Activated naive CD4-positive, alpha-beta T cell treated with anti-CD3 and anti-CD28 coated beads, Interleukin-2, amount 50 U/mL, for 24 hours (primary cell): ENCODE data around the gene SETBP1.

ENCODE experiments used
- H3K27ac Mint-ChIP-seq: one replicate; pipeline ENCODE4 v1.8.0; 2021; ENCODE audit warnings: mild to moderate bottlenecking, mixed read lengths
- H3K27me3 Mint-ChIP-seq: one replicate; pipeline ENCODE4 v1.8.0; 2021; ENCODE audit warnings: mixed read lengths
- H3K36me3 Mint-ChIP-seq: one replicate; pipeline ENCODE4 v1.8.0; 2021; ENCODE audit warnings: mixed read lengths
- H3K4me1 Mint-ChIP-seq: one replicate; pipeline ENCODE4 v1.8.0; 2021; ENCODE audit warnings: mixed read lengths
- H3K4me3 Mint-ChIP-seq: one replicate; pipeline ENCODE4 v1.8.0; 2021; ENCODE audit warnings: mild to moderate bottlenecking, mixed read lengths
- H3K9me3 Mint-ChIP-seq: one replicate; pipeline ENCODE4 v1.8.0; 2021; ENCODE audit warnings: mixed read lengths

SETBP1 gene

GRCh38 chr18:45081566-45082181, 401.0 kb downstream of the SETBP1 start:
- no peaks in the 10 kb centered on the region for H3K4me1 Mint-ChIP-seq
- no peaks in the 10 kb centered on the region for H3K9me3 Mint-ChIP-seq
- no peak overlapping the region for H3K27ac Mint-ChIP-seq
- H3K36me3 Mint-ChIP-seq: no peaks in the 10 kb centered on the region
- H3K27me3 Mint-ChIP-seq: no peaks in the 10 kb centered on the region
- H3K4me3 Mint-ChIP-seq: no peak overlapping the region

DNA sequence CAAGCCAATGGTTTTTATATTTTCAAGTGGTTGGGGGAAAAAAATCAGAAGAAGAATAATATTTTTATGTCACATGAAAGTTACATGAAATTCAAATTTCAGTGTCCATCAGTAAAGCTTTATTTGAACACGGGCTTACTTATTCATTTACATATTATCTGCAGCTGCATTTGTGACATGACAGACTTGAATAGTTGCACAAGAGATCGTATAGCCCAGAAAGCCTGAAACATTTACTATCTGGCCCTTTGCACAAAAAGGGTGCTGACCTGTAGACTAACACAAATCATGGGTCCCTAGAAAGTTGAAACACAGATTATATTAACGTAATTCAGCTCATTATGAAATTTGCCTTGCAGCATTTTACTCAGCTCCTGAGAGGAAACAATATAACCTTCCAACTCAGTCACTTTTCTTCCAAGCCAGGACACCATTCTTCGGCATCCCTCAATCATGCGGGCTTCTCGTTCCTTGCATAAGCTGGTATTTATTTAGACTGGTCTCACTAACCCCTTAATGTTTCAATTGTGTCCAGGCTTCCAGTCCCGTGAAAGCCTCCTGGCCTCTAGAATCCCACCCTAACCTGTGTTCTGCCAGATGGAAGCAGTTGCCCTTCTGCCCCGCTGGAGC, 402.7 kb downstream of the SETBP1 start:
- Mint-ChIP-seq H3K9me3 (no peaks in the 10 kb centered on the region), H3K4me3 (no peak overlapping the region), H3K36me3 (no peaks in the 10 kb centered on the region), H3K27me3 (no peaks in the 10 kb centered on the region), H3K27ac (no peak overlapping the region), H3K4me1 (no peaks in the 10 kb centered on the region)

- Mint-ChIP-seq H3K27ac (no peak overlapping the region), H3K4me1 (no peaks in the 10 kb centered on the region), H3K27me3 (no peaks in the 10 kb centered on the region), H3K4me3 (no peak overlapping the region), H3K9me3 (no peaks in the 10 kb centered on the region), H3K36me3 (no peaks in the 10 kb centered on the region)
These were observed 403.5 kb downstream of the SETBP1 start for GRCh38 chr18:45084206-45084605.

GRCh38 chr18:45085916-45086624, 405.4 kb downstream of the SETBP1 start:
- Mint-ChIP-seq H3K36me3 (no peaks in the 10 kb centered on the region), H3K27me3 (no peaks in the 10 kb centered on the region), H3K27ac (no peak overlapping the region), H3K4me3 (no peak overlapping the region), H3K9me3 (no peaks in the 10 kb centered on the region), H3K4me1 (no peaks in the 10 kb centered on the region)

GRCh38 chr18:45086777-45087176, 406.1 kb downstream of the SETBP1 start:
- H3K27ac Mint-ChIP-seq: no peak overlapping the region
- H3K27me3 Mint-ChIP-seq: no peaks in the 10 kb centered on the region
- no peaks in the 10 kb centered on the region for H3K4me1 Mint-ChIP-seq
- H3K4me3 Mint-ChIP-seq: no peak overlapping the region
- no peaks in the 10 kb centered on the region for H3K9me3 Mint-ChIP-seq
- no peaks in the 10 kb centered on the region for H3K36me3 Mint-ChIP-seq

GRCh38 chr18:45090526-45091140, 409.9 kb downstream of the SETBP1 start:
- Mint-ChIP-seq H3K4me3 (no peak overlapping the region), H3K9me3 (peaks cover 8% of the 10 kb centered on the region), H3K4me1 (no peaks in the 10 kb centered on the region), H3K27ac (no peak overlapping the region), H3K27me3 (no peaks in the 10 kb centered on the region), H3K36me3 (no peaks in the 10 kb centered on the region)

DNA sequence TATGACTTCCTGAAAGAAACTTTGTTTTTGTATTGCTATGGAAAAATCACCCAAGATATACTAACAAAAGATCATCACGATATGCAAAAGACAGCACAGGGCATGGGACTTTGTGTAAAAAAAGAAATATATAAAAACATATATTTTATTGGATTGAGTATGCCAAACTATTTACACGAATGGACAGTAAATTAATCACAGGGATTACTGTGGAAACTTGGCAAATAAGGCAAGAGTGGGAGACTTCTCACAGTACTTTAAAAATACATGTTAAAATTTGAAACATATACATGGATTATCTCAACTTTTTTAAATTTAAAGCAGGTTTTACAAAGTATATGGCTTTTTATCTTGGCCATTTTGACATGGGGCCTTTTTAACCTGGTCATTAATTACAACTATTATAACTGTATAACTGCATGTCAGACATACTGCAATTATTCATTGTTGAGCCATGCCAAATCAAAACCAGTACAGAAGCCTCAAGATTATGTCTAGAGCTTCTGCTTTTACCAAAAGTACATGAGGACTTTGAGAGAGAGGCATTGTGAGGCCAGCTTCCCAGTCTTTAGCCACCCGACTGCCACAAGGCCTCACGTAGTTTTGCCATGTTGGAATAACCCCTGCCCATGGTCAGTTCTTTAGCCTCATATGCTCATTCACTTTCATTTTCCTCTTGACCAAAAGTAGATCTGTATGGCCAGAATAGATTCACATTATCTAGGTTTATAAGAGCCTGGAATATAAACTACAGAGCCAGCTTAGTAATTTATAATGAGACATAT, 419.8 kb downstream of the SETBP1 start:
- Mint-ChIP-seq H3K9me3 (peaks cover 1% of the 10 kb centered on the region), H3K4me1 (no peaks in the 10 kb centered on the region), H3K4me3 (no peak overlapping the region), H3K36me3 (no peaks in the 10 kb centered on the region), H3K27ac (no peak overlapping the region), H3K27me3 (peaks cover 1% of the 10 kb centered on the region)

DNA sequence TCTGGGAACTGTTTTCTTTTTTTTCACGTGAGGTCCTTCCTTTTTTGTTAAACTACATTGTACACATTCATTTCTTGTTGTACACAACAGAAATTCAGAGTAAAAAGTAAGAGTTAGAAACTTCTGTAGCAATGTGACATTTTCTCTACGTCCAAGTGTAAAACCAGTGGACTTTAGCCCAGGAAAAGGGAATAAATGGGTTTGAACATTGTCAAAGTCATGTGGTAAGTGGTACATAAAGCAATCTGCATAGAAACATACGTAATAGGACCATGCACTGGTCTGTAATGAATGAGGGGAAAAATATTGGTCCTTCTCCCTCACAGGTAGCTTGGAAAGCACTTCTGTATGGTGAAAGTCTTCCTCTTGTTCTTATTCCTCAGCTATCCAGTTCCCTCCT, 421.4 kb downstream of the SETBP1 start:
- no peaks in the 10 kb centered on the region for H3K4me1 Mint-ChIP-seq
- no peak overlapping the region for H3K4me3 Mint-ChIP-seq
- H3K27me3 Mint-ChIP-seq: peaks cover 1% of the 10 kb centered on the region
- no peaks in the 10 kb centered on the region for H3K9me3 Mint-ChIP-seq
- no peaks in the 10 kb centered on the region for H3K36me3 Mint-ChIP-seq
- no peak overlapping the region for H3K27ac Mint-ChIP-seq

DNA sequence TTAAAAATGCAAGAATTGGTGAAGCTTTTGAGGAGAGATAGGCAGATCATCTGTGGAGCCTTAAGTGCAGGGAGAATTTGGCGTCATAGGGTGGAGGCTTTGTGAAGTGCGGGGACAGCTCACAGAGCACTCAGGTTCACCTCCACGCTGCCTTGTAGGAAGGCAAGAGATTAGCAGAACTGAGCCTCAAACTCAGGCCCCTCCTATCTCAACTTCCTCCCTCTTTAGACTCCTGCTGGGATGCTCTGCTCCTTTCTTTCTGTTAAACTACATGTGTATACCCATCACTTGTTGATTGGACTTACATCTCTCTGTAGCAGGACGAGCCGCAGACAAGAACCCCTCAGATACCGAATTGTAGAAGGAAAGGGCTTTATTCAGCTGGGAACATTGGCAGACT, 422.2 kb downstream of the SETBP1 start:
- H3K36me3 Mint-ChIP-seq: no peaks in the 10 kb centered on the region
- H3K4me3 Mint-ChIP-seq: no peak overlapping the region
- H3K27ac Mint-ChIP-seq: no peak overlapping the region
- H3K27me3 Mint-ChIP-seq: peaks cover 1% of the 10 kb centered on the region
- H3K9me3 Mint-ChIP-seq: no peaks in the 10 kb centered on the region
- H3K4me1 Mint-ChIP-seq: no peaks in the 10 kb centered on the region

DNA sequence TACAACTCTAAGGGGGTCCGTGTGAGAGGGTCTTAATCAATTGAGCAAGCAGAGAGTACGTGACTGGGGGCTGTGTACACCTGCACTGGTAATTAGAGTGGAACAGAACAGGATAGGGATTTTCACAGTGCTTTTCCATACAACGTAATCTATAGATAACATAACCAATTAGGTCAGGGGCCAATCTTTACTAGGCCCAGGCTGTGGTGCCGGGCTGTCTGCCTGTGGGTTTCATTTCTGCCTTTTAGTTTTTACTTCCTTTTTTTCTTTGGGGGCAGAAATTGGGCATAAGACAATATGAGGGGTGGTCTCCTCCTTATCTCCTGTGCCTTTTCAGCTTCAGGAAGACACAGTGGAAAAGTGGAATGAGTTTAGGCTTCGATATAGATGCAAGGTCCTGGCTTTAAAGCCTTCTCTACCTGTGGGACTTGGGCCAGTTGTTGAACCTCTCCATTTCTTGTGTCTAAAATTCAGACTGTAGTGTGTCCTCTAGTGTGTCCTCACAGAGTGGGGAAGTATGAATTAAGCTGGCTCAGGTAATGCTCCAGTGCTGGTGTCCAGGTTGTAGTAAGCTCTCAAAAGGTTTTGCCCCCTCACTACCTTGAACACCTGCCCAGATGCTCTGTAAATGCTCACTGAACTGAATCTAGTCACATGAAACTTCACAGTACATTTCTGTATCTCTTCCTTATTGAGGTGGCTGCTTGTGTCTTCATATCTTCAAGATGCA, 422.8 kb downstream of the SETBP1 start:
- no peaks in the 10 kb centered on the region for H3K9me3 Mint-ChIP-seq
- peaks cover 1% of the 10 kb centered on the region for H3K27me3 Mint-ChIP-seq
- no peaks in the 10 kb centered on the region for H3K4me1 Mint-ChIP-seq
- no peak overlapping the region for H3K27ac Mint-ChIP-seq
- no peaks in the 10 kb centered on the region for H3K36me3 Mint-ChIP-seq
- H3K4me3 Mint-ChIP-seq: no peak overlapping the region

GRCh38 chr18:45104049-45104395, 423.3 kb downstream of the SETBP1 start:
- Mint-ChIP-seq H3K9me3 (no peaks in the 10 kb centered on the region), H3K27me3 (peaks cover 1% of the 10 kb centered on the region), H3K27ac (no peak overlapping the region), H3K4me1 (no peaks in the 10 kb centered on the region), H3K36me3 (no peaks in the 10 kb centered on the region), H3K4me3 (no peak overlapping the region)

DNA sequence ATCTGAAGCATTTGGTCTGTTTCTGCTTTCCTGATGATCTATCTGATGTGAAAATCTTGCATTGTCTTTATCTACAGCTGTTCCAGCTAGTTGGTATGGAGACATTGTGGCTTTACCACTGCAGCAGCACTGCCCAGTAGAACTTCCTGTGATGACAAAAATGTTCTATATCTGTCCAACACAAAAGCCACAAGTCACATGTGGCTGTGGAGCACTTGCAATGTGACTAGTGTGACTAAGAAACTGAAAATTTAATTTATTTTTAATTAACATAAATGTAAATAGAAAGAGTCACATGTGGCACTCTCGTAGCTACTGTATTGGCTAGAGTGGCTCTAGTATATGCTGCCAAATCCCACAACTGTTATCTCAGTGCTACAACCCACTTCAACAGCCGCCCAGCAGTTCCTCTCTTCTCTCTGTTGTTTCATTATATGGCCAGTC, 425.7 kb downstream of the SETBP1 start:
- no peak overlapping the region for H3K27ac Mint-ChIP-seq
- no peaks in the 10 kb centered on the region for H3K36me3 Mint-ChIP-seq
- no peaks in the 10 kb centered on the region for H3K4me1 Mint-ChIP-seq
- H3K27me3 Mint-ChIP-seq: no peaks in the 10 kb centered on the region
- H3K4me3 Mint-ChIP-seq: no peak overlapping the region
- H3K9me3 Mint-ChIP-seq: no peaks in the 10 kb centered on the region

- Mint-ChIP-seq H3K36me3 (no peaks in the 10 kb centered on the region), H3K27ac (no peak overlapping the region), H3K27me3 (no peaks in the 10 kb centered on the region), H3K4me1 (no peaks in the 10 kb centered on the region), H3K9me3 (no peaks in the 10 kb centered on the region), H3K4me3 (no peak overlapping the region)
These were observed 426.7 kb downstream of the SETBP1 start for GRCh38 chr18:45107425-45107824.

GRCh38 chr18:45108754-45109153, 428.1 kb downstream of the SETBP1 start:
- H3K36me3 Mint-ChIP-seq: no peaks in the 10 kb centered on the region

DNA sequence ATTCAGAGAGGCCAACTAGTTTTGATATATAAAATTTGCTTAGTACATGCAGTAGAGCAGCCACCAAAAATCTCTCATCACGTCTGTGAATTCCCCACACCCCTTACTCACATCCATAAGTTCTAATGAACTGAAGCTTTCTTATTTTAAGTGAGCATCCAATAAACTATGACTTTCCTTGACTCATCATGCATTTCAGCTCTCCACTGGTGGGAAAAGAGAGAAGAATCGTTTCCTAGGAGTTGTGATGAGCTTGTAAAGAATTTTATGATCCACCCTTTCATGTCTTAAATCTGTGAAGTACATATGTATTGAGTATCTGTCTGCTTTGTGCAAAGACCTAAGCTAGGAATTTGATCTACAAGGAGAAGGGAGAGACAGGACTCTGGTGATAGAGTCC, 428.6 kb downstream of the SETBP1 start:
- H3K4me3 Mint-ChIP-seq: no peak overlapping the region
- H3K9me3 Mint-ChIP-seq: no peaks in the 10 kb centered on the region
- H3K36me3 Mint-ChIP-seq: no peaks in the 10 kb centered on the region
- H3K4me1 Mint-ChIP-seq: no peaks in the 10 kb centered on the region
- no peak overlapping the region for H3K27ac Mint-ChIP-seq
- H3K27me3 Mint-ChIP-seq: no peaks in the 10 kb centered on the region

More at GRCh38 chr18:45108754-45109153, 428.1 kb downstream of the SETBP1 start:
- Mint-ChIP-seq H3K9me3 (no peaks in the 10 kb centered on the region), H3K27me3 (no peaks in the 10 kb centered on the region), H3K4me1 (no peaks in the 10 kb centered on the region), H3K4me3 (no peak overlapping the region), H3K27ac (no peak overlapping the region)
